Inflammatory macrophage (primary cell): ENCODE measurements around the gene KIFC3.
A peak's percentile ranks its signal among the peaks of the same experiment; 100 is the strongest.

Experiments used
- DNase-seq, 2 donors: peaks; one replicate each; pipeline ENCODE4 v3.0.0-alpha.2; 2020 to 2022

KIFC3 gene

GRCh38 chr16:57764006-57764340 lies 38.3 kb downstream of the KIFC3 start:
- no peak for DNase-seq

- DNase-seq: no peak
These were observed 38.8 kb downstream of the KIFC3 start for GRCh38 chr16:57763285-57764005.

DNA sequence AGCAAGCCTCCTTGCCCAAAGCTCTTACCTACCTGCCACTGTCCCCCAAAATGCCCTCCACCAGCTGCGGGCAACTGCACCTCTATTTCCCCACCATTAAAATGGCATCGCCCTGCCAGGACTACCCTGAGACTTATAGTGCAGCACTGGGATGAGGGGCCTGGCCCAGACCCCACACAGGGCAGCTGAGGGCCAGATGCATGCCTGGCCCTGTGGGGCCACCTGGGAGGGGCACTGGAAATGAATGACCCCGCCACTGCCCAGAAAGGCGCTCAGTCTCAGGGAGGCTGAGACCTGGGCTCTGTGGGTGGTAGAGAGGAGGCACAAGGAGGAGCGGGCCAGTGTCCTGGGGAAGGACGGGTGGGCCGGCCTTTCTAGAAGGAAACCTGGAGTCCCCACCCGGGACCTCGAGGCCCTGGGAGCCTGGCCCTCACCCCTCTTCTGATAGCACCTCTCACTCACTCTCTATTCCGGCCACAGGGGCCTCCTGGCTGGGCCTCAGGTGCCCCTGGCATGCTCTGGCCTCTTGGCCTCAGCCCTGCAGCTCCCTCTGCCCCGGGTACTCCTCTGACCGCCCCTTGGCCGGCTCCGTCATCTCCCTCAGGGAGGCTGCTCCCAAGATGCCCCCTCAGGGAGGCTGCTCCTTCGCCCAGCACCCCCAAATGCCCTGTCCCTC lies 39.8 kb downstream of the KIFC3 start:
- DNase-seq: no peak

- DNase-seq: no peak
These were observed 40.3 kb downstream of the KIFC3 start for GRCh38 chr16:57761957-57762356.

DNA sequence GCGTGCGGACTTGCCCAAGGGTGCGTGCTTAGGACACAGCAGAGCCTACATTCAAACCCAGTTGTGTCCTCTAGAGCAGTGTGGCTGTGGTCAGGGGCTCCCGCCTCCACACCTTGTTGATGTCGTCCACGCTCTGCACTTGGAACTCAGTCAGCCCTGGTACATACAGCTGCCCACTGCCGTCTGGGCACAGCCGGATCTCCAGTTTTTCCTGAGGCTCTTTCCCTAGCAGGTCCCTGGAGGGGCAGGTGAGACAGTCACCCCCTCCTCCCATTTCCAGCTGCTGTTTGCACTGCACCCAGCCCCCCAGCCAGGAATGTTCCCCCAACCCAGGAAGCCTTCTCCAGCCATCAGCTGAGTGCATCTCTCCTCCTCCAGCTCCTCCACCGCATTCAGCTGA lies 41.0 kb downstream of the KIFC3 start:
- no peak for DNase-seq

DNA sequence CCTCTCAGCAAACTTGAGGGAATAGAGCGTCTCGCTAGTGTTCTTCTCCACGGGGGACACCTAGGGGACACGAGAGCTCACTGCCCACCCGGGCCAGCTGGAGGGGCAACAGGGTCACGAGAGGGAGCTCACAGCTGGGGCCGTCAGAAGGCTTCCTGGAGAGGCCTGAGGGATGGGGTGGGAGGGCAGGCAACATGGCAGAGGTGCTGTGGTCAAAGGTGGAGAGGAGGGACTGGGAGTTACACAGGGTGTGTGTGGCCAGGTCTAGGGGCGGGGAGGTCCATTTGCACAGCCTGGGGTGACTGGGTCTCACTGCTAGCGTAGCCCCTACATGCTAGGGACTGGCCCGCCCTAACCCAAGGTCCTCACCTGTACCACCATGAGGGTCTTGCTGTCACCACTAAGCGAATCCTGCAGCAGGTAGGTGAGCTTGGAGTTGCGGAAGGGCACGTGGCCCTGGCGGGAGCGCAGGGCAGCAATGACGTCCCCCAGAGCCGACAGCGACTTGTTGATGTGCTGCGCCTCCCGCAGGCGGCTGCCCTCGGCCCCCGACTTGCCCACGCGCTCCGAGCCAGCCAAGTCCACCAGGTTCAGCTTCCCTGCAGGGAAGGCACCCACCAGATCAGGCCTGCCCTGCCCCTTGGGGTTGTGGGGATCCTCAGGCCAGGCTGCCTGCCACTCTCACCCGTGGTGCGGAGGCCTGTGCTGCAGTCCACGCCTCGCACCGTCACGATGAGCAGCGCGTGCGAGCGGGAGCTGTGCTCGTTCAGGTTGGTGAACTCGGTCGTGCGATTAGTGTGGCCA lies 41.7 kb downstream of the KIFC3 start:
- DNase-seq: no peak

DNA sequence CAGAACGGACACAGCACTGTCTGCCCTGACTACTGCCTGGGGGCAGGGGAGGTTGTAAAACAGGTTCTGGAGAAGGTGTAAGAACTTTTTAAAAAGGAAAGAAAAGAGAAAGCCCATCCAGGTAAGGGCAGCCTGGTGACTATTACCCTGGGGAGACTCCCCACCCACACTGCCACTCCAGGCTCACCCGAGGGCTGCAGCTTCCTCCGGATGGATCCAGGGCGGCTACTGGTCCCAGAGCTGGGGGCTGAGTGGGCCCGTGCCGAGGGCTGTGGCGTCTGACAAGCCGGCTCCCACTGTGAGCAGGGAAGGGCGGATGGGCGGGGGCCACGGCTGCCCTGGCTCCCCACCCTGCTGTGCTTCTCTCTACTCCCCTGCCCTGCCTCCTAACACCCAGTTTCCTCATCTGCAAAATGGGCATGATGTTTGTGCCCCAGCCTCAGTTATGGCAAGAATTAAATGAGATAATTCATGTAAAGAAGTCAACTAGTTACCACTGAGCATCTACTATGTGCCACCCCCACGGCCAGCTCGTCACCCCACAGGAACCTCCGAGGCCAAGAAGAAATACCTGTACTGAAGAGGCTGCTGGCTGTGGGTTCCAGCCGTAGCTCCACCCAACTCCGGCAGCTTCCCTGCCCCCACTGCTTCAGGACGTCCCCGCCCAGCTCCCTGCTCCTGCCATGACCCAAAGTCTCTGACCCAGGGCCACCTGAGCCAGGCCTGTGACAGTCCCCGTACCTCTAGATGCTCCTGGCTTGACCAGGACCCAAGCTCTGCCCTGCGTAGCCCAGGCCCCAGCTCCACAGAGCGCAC lies 42.5 kb downstream of the KIFC3 start:
- DNase-seq: peak in 1 of 2 donors; percentile 54

DNA sequence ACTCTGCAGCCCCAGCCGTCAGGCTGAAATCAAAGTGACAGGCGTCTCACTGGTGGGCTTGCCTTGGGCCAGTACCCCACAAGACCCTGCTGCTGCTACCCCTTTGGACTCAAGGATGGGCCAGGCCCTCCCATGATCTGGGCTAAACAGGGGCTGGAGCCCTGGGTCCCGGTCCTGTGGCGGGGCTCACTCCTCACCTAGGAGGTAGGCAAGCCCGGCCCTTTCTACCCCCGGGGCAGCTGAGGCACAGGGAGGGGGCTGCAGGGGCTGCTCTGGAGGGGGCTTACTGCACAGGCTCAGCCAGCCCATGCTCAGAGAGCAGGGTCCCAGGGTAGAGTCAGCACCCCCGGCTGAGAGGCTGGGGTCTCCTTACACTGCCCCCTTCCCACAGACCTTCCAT lies 43.2 kb downstream of the KIFC3 start:
- no peak for DNase-seq

DNA sequence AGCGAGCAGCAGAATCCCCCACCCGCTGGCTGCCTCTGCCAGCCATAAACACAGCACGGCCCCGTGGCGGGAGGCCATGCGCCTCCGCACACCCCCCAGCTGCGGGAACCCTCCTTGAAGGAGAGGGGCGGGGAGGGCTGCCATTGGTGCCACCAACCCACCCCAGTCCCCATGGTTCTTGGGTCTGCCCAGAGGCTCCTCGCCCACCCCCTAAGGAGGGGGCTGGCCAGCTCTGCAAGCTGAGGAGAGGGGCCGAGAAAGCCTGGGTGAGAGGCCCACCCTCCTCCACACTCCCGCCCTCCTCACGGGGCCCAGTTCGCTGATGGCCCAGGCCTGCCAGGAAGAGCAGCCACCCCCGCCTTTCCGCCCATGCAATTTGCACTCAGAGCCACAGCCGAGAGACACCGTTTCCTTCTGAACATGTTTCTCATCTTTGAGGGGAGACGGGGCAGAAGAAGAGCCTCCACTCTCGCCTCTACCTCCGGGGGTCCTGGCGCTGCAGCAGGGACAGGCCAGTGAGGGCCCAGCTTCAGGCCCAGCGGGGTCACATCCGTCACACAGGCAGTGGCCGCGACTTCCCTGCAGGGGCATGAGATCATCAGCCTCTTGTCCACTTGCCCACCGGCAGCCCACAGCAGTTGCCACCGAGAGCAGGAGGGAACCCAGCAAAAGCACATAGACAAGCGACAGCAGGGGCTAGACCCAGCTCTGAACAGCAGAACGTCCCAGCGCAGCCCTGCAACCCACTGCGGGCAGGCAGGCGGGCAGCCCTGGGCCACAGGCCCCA lies 43.8 kb downstream of the KIFC3 start:
- peak; percentile 8 to 46 for DNase-seq

DNA sequence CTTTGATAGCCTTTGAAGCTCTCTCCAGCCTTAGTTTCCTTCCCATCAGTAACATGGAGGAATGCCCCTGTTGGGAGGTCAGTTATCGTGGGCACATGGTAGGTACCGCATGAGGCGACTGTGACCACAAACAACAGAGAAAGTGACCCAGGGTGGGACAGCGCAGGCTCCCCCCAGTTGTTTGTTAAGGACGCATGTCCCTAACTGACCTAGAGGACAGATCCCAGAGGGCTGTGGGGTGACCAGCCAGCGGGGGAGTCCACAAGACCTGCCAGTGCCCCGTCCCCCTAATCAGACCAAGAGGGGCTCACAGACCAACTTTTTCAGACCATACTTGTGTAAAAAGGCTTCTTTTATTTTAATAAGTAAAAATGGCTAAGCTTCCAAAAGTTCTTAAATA lies 44.4 kb downstream of the KIFC3 start:
- no peak for DNase-seq

DNA sequence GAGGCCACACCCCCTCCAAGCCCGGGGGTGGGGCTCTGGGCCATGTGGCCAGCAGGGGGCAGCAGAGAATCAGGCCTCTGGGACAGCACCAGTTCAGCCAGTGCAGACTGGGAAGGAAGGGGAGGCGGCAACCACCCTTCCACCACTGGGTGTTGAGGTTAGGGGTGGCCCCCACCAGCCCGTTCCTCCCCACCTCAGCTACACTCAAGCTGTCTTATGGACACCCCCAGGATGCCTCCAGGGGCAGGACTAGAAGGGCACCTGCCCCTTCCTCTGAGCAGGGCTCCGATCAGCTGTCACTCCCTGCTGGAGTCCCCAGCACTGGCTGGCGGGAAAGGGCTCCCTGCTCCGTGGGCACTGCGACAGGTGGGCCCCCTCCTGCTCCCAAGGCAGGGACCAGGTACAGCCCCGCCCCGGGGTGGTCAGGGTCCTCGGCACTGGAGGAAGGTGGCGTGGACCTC lies 44.9 kb downstream of the KIFC3 start:
- peak; percentile 86 to 88 for DNase-seq

GRCh38 chr16:57756424-57757325 lies 45.6 kb downstream of the KIFC3 start:
- DNase-seq: peak; percentile 9 to 47

DNA sequence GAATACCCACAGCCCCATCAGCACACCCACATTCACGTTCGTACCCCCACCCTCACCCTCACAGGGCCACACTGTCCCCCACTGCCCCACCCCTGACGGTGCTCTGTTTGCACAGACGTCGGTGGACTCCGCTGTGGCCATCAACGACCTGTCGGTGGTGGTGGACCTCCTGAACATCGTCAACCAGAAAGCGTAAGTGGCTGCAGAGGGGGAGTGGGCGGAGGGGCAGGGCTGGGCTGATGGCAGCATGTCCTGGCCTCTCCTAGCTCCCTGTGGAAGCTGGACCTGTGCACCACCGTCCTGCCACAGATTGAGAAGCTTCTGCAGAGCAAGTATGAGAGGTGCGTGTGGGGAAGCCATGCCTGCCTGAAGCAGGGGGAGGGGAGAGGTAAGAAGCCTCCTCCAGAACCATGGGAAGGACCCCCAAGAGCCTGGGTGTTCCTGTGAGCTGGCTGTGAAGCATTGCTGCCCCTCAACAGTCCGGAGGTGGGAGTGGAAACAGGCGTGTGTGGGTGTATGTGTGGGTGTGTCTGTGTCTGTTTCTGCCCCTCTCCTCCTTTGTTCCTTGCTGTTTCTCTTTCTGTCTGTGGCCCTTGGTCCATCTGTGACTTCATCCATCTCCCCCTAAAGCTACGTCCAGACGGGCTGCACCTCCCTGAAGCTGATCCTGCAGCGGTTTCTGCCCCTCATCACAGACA lies 46.4 kb downstream of the KIFC3 start:
- no peak for DNase-seq

DNA sequence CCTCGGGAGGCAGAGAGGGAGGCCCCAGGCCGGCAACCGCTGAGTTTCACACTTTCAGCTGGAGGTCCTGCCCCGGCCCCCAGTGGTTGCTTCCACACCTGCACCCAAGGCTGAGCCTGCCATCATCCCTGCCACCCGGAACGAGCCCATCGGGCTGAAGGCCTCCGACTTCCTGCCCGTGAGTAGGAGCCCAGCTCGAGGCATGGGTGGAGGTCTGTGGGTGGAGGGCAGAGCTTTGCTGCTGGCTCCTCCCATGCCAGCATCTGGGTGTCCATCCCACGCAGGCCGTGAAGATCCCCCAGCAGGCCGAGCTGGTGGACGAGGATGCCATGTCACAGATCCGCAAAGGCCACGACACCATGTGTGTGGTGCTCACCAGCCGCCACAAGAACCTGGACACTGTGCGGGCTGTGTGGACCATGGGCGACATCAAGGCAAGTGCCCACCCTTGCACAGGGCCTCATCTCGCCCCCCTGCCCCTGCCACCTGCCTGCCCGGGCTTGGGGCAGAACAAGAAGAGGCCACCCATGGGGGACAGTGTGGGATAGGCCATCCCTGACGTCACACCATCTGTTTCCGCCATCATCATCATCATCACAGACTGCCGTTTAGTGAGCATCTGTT lies 47.1 kb downstream of the KIFC3 start:
- no peak for DNase-seq

DNA sequence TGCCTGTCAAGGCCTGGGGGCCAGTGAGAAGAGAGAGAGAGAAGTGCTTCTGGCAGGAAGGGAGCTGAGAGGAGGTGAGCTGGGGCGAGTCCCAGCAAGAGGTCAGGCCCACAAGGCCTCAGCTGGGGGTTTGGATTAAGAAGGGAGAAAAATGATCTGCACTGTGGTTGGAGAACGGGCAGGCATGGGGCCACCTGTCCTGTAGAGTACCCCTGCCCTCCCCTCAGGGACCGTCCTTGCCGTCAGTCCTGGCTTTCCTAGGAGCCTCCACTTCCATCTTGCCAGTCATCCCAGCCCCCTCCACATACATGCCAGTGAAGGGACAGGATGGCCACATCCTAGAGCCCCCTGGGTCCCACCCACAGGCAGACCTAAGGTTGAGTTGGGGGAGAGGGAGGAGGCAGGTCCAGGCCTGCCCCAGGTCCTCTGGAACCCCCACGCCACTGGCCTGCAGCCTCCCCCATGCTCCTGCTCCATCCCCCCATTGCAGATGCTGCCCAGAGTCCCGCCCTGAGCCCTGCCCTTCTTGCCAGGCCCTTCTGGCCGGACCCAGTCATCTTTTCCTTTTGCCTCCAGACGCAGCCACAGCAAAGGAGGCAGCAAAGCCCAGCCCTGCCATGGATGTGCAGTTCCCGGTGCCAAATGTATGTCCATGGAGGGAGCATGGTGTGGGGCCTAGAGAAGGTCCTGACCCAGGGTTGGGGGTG lies 47.8 kb downstream of the KIFC3 start:
- no peak for DNase-seq

- no peak for DNase-seq
These were observed 48.6 kb downstream of the KIFC3 start for GRCh38 chr16:57753448-57754353.

- no peak for DNase-seq
These were observed 49.5 kb downstream of the KIFC3 start for GRCh38 chr16:57752581-57753447.
